ENCODE results near the gene SPEF2.

DNA sequence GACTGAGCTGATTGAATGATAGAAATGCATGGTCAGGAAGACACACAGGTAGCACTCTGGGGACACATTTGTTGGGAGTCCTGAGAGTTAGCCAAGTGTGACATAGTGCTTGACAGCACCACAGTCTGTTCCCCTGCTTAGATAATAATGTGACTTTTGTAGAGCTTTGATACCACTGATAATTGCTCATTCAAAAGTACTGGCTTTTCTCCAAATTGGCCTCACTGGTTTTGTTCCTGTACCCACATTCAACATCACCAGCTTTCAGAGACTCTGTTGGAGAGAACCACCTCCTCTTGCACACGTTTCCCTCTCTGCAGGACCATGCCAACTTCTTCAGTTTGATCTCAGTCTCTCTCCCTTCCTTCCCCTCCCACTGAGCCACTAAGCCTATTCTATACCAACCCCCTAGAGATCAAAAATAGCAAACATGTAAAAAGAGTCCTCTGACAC, 186.6 kb downstream of the SPEF2 start:
- TF ChIP-seq, protein P1, sequence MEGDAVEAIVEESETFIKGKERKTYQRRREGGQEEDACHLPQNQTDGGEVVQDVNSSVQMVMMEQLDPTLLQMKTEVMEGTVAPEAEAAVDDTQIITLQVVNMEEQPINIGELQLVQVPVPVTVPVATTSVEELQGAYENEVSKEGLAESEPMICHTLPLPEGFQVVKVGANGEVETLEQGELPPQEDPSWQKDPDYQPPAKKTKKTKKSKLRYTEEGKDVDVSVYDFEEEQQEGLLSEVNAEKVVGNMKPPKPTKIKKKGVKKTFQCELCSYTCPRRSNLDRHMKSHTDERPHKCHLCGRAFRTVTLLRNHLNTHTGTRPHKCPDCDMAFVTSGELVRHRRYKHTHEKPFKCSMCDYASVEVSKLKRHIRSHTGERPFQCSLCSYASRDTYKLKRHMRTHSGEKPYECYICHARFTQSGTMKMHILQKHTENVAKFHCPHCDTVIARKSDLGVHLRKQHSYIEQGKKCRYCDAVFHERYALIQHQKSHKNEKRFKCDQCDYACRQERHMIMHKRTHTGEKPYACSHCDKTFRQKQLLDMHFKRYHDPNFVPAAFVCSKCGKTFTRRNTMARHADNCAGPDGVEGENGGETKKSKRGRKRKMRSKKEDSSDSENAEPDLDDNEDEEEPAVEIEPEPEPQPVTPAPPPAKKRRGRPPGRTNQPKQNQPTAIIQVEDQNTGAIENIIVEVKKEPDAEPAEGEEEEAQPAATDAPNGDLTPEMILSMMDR (IDR thresholded peaks at IDR 0.05; ENCODE audit: low read depth, low read length, missing input control), result no peak
- TF ChIP-seq RXRA (IDR thresholded peaks at IDR 0.05) (no peak), JUND (IDR thresholded peaks at IDR 0.05) (no peak), FOXA1 (IDR thresholded peaks at IDR 0.05) (no peak), SP1 (IDR thresholded peaks at IDR 0.05) (no peak)
- TF ChIP-seq, protein P2, sequence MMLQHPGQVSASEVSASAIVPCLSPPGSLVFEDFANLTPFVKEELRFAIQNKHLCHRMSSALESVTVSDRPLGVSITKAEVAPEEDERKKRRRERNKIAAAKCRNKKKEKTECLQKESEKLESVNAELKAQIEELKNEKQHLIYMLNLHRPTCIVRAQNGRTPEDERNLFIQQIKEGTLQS (IDR thresholded peaks at IDR 0.05), result no peak

Measured in liver (tissue), 3 donors.